SK-N-SH treated with all-trans-retinoic acid at 6 μM for 48 hours (cell line): ENCODE results near the gene GLIS2.
A peak's percentile ranks its signal among the peaks of the same experiment; 100 is the strongest.

Experiments used
- ATAC-seq: fragments of 200-7000 bp; cut with Tn5 transposase; 3 replicates; pipeline ENCODE4 v1.9.1; 2020; ENCODE audit warnings: mild to moderate bottlenecking, moderate library complexity
- ARNTL ChIP-seq: fragments of 450-650 bp; formaldehyde crosslinking; IDR thresholded peaks from 2 replicates; pipeline ENCODE4 v1.5.0; 2020; ENCODE audit warnings: low read depth, mild to moderate bottlenecking, moderate library complexity, borderline replicate concordance
- CSDC2 ChIP-seq: fragments of 250-450 bp; sonication (Bioruptor Pico); IDR thresholded peaks from 2 replicates; pipeline ENCODE4 v1.5.0; 2020; ENCODE audit warnings: mild to moderate bottlenecking, moderate library complexity
- ESRRG ChIP-seq: fragments of 250-450 bp; sonication (Bioruptor Pico); IDR thresholded peaks from 2 replicates; pipeline ENCODE4 v1.6.1; 2021; ENCODE audit warnings: mild to moderate bottlenecking
- GLIS3 ChIP-seq: fragments of 250-450 bp; sonication (Bioruptor Pico); IDR thresholded peaks from 2 replicates; pipeline ENCODE4 v1.5.0; 2020; ENCODE audit warnings: mild to moderate bottlenecking, moderate library complexity
- ISL1 ChIP-seq: fragments of 250-450 bp; sonication (Bioruptor Pico); IDR thresholded peaks from 2 replicates; pipeline ENCODE4 v2.1.2; 2022; ENCODE audit warnings: mild to moderate bottlenecking, moderate library complexity
- OSR1 ChIP-seq: fragments of 250-450 bp; sonication (Bioruptor Pico); IDR thresholded peaks from 2 replicates; pipeline ENCODE4 v1.8.0; 2022; ENCODE audit warnings: moderate library complexity, mild to moderate bottlenecking, inconsistent platforms
- RARB ChIP-seq: fragments of 250-450 bp; sonication (Bioruptor Pico); IDR thresholded peaks from 2 replicates; pipeline ENCODE4 v1.8.0; 2021; ENCODE audit warnings: mild to moderate bottlenecking, moderate library complexity
- TOX ChIP-seq: fragments of 250-450 bp; sonication (Bioruptor Pico); IDR thresholded peaks from 2 replicates; pipeline ENCODE4 v1.8.0; 2021; ENCODE audit warnings: mild to moderate bottlenecking, moderate library complexity, borderline replicate concordance
- ZC3H10 ChIP-seq: fragments of 250-450 bp; sonication (Bioruptor Pico); IDR thresholded peaks from 2 replicates; pipeline ENCODE4 v1.5.1; 2021; ENCODE audit warnings: mild to moderate bottlenecking, moderate library complexity
- ZFP3 ChIP-seq: fragments of 250-450 bp; sonication (Bioruptor Pico); IDR thresholded peaks from 2 replicates; pipeline ENCODE4 v1.5.0; 2020; ENCODE audit warnings: mild to moderate bottlenecking, moderate library complexity
- ZFP30 ChIP-seq: fragments of 450-650 bp; formaldehyde crosslinking; IDR thresholded peaks from 2 replicates; pipeline ENCODE4 v1.5.0; 2022; ENCODE audit warnings: mild to moderate bottlenecking, moderate library complexity
- ZNF565 ChIP-seq: fragments of 450-650 bp; formaldehyde crosslinking; conservative IDR thresholded peaks from 2 replicates; pipeline ENCODE4 v1.5.0; 2020; ENCODE audit warnings: low read depth, mild to moderate bottlenecking, moderate library complexity
- ZNF8 ChIP-seq: fragments of 450-650 bp; formaldehyde crosslinking; IDR thresholded peaks from 2 replicates; pipeline ENCODE4 v1.5.0; 2020; ENCODE audit warnings: mild to moderate bottlenecking, moderate library complexity
- TF ChIP-seq, protein P1 (sequence below): fragments of 250-450 bp; sonication (Bioruptor Pico); IDR thresholded peaks from 2 replicates; pipeline ENCODE4 v1.5.1; 2021; ENCODE audit warnings: mild to moderate bottlenecking, moderate library complexity
- TF ChIP-seq, protein P2 (sequence below): fragments of 250-450 bp; sonication (Bioruptor Pico); IDR thresholded peaks from 2 replicates; pipeline ENCODE4 v1.5.0; 2020; ENCODE audit warnings: mild to moderate bottlenecking, moderate library complexity
- TF ChIP-seq, protein P3 (sequence below): fragments of 250-450 bp; sonication (Bioruptor Pico); IDR thresholded peaks from 2 replicates; pipeline ENCODE4 v1.8.0; 2020; ENCODE audit warnings: mild to moderate bottlenecking, moderate library complexity, borderline replicate concordance
- TF ChIP-seq, protein P4 (sequence below): fragments of 250-450 bp; sonication (Bioruptor Pico); IDR thresholded peaks from 2 replicates; pipeline ENCODE4 v1.8.0; 2021; ENCODE audit warnings: low read depth, mild to moderate bottlenecking, moderate library complexity, borderline replicate concordance

GLIS2 gene

DNA sequence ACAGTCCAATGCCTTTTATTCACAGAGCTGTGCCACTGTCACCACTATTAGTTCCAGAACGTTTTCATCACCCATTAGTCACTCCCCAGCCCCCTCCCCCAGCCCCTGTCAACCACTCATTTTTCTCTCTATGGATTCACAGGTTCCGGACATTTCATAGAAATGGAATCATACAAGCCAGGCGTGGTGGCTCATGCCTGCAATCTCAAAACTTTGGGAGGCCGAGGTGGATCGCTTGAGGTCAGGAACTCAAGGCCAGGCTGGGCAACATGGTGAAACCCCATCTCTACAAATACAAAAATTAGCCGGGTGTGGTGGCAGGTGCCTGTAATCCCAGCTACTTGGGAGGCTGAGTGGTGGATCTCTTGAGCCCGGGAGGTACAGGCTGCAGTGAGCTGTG, 36.0 kb downstream of the GLIS2 start:
- ATAC-seq: peak; percentile 40
- TF ChIP-seq, protein P1, sequence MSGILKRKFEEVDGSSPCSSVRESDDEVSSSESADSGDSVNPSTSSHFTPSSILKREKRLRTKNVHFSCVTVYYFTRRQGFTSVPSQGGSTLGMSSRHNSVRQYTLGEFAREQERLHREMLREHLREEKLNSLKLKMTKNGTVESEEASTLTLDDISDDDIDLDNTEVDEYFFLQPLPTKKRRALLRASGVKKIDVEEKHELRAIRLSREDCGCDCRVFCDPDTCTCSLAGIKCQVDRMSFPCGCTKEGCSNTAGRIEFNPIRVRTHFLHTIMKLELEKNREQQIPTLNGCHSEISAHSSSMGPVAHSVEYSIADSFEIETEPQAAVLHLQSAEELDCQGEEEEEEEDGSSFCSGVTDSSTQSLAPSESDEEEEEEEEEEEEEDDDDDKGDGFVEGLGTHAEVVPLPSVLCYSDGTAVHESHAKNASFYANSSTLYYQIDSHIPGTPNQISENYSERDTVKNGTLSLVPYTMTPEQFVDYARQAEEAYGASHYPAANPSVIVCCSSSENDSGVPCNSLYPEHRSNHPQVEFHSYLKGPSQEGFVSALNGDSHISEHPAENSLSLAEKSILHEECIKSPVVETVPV (CRISPR knock-in tag): no peak
- no peak for TF ChIP-seq ISL1 (CRISPR knock-in tag)
- no peak for TF ChIP-seq TOX
- TF ChIP-seq ZNF8: no peak
- no peak for TF ChIP-seq ZNF565 (CRISPR knock-in tag)
- TF ChIP-seq, protein P2, sequence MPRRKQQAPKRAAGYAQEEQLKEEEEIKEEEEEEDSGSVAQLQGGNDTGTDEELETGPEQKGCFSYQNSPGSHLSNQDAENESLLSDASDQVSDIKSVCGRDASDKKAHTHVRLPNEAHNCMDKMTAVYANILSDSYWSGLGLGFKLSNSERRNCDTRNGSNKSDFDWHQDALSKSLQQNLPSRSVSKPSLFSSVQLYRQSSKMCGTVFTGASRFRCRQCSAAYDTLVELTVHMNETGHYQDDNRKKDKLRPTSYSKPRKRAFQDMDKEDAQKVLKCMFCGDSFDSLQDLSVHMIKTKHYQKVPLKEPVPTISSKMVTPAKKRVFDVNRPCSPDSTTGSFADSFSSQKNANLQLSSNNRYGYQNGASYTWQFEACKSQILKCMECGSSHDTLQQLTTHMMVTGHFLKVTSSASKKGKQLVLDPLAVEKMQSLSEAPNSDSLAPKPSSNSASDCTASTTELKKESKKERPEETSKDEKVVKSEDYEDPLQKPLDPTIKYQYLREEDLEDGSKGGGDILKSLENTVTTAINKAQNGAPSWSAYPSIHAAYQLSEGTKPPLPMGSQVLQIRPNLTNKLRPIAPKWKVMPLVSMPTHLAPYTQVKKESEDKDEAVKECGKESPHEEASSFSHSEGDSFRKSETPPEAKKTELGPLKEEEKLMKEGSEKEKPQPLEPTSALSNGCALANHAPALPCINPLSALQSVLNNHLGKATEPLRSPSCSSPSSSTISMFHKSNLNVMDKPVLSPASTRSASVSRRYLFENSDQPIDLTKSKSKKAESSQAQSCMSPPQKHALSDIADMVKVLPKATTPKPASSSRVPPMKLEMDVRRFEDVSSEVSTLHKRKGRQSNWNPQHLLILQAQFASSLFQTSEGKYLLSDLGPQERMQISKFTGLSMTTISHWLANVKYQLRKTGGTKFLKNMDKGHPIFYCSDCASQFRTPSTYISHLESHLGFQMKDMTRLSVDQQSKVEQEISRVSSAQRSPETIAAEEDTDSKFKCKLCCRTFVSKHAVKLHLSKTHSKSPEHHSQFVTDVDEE: no peak
- no peak for TF ChIP-seq ARNTL (CRISPR knock-in tag)
- TF ChIP-seq, protein P3, sequence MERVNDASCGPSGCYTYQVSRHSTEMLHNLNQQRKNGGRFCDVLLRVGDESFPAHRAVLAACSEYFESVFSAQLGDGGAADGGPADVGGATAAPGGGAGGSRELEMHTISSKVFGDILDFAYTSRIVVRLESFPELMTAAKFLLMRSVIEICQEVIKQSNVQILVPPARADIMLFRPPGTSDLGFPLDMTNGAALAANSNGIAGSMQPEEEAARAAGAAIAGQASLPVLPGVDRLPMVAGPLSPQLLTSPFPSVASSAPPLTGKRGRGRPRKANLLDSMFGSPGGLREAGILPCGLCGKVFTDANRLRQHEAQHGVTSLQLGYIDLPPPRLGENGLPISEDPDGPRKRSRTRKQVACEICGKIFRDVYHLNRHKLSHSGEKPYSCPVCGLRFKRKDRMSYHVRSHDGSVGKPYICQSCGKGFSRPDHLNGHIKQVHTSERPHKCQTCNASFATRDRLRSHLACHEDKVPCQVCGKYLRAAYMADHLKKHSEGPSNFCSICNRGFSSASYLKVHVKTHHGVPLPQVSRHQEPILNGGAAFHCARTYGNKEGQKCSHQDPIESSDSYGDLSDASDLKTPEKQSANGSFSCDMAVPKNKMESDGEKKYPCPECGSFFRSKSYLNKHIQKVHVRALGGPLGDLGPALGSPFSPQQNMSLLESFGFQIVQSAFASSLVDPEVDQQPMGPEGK: no peak

DNA sequence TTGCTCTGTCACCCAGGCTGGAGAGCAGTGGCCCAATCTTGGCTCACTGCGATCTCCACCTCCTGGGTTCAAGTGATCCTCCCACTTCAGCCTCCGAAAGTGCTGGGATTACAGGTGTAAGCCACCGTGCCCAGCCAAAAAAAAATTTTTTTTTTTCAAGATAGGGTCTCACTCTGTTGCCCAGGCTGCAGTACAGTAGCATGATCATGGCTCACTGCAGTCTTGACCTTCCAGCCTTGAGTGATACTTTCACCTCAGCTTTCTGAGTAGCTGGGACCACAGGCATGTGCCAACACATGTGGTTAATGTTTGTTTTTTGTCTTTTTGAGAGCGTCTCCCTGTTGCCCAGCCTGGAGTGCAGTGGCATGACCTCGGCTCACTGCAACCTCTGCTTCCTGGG, 37.0 kb downstream of the GLIS2 start:
- TF ChIP-seq ZFP30 (CRISPR knock-in tag) (no peak), ESRRG (no peak), ZNF8 (no peak), RARB (CRISPR knock-in tag) (no peak), OSR1 (CRISPR knock-in tag) (no peak), CSDC2 (CRISPR knock-in tag) (no peak), ZFP3 (CRISPR knock-in tag) (no peak), GLIS3 (CRISPR knock-in tag) (no peak), ZC3H10 (no peak)
- TF ChIP-seq, protein P4, sequence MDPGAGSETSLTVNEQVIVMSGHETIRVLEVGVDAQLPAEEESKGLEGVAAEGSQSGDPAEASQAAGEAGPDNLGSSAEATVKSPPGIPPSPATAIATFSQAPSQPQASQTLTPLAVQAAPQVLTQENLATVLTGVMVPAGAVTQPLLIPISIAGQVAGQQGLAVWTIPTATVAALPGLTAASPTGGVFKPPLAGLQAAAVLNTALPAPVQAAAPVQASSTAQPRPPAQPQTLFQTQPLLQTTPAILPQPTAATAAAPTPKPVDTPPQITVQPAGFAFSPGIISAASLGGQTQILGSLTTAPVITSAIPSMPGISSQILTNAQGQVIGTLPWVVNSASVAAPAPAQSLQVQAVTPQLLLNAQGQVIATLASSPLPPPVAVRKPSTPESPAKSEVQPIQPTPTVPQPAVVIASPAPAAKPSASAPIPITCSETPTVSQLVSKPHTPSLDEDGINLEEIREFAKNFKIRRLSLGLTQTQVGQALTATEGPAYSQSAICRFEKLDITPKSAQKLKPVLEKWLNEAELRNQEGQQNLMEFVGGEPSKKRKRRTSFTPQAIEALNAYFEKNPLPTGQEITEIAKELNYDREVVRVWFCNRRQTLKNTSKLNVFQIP (CRISPR knock-in tag): no peak
- TF ChIP-seq, protein P2: no peak
- ATAC-seq: no peak

DNA sequence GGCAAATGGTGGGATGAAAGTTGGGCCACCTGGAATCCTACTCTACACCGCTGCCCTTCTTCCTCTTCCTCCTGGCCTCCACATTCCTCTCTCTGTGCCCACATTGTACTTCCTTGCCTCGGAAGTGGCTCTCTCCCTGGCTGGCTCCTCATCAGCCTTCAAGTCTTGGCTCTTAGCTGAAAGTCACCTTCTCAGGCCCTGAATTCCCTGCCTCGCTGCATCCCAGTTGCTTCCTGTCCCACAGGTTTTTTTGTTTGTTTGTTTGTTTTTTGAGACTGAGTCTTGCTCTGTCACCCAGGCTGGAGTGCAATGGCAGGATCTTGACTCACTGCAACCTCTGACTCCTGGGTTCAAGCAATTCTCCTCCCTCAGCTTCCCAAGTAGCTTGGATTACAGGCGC, 37.8 kb downstream of the GLIS2 start:
- ATAC-seq: no peak
- no peak for TF ChIP-seq ZC3H10
- TF ChIP-seq, protein P1 (CRISPR knock-in tag): no peak
- TF ChIP-seq GLIS3 (CRISPR knock-in tag): no peak
- TF ChIP-seq ZNF8: no peak
